ENCODE measurements around the gene NTNG1. TPM values are rescaled to one million over a fixed set of nuclear protein-coding genes. Genes with fewer than 3 reads are reported as not detected.

The NTNG1 gene
- total RNA-seq, 1 experiment from 2014 or later, result not detected

GRCh38 chr1:107096690-107097089, 44.1 kb upstream of the NTNG1 start:
- Mint-ChIP-seq H3K4me3 (ENCODE audit: unreplicated experiment) (no peak overlapping the region), H3K9me3 (ENCODE audit: unreplicated experiment) (no peaks in the 10 kb centered on the region), H3K4me1 (ENCODE audit: insufficient read depth, unreplicated experiment) (peaks cover 4% of the 10 kb centered on the region), H3K27ac (ENCODE audit: low read depth, unreplicated experiment) (no peak overlapping the region), H3K27me3 (ENCODE audit: insufficient read depth, unreplicated experiment) (no peaks in the 10 kb centered on the region), H3K36me3 (ENCODE audit: insufficient read depth, unreplicated experiment) (peaks cover 6% of the 10 kb centered on the region)
- intact Hi-C loops (cut with micrococcal nuclease), result no loop called here
- TF ChIP-seq CTCF (IDR thresholded peaks at IDR 0.05; ENCODE audit: unreplicated experiment), result no peak
- ChIA-PET CTCF (interaction anchor here (0.6 kb wide), 1 partner anchor 11 kb away, joined by 3 read pairs; no protein-coding TSS in a partner anchor), POLR2A (no interaction called here)
- BruUV-seq (replicated peaks), result no TSS peak
- DNase-seq (ENCODE audit: unreplicated experiment), result no peak

- Mint-ChIP-seq H3K27ac (ENCODE audit: low read depth, unreplicated experiment) (no peak overlapping the region), H3K27me3 (ENCODE audit: insufficient read depth, unreplicated experiment) (no peaks in the 10 kb centered on the region), H3K4me1 (ENCODE audit: insufficient read depth, unreplicated experiment) (peaks cover 4% of the 10 kb centered on the region), H3K4me3 (ENCODE audit: unreplicated experiment) (no peak overlapping the region), H3K9me3 (ENCODE audit: unreplicated experiment) (no peaks in the 10 kb centered on the region), H3K36me3 (ENCODE audit: insufficient read depth, unreplicated experiment) (peaks cover 6% of the 10 kb centered on the region)
- ChIA-PET CTCF (interaction anchor here (1.0 kb wide), 1 partner anchor 42 kb away, joined by 3 read pairs; no protein-coding TSS in a partner anchor), POLR2A (no interaction called here)
- intact Hi-C loops (cut with micrococcal nuclease), result no loop called here
- no peak for TF ChIP-seq CTCF (IDR thresholded peaks at IDR 0.05; ENCODE audit: unreplicated experiment)
- no TSS peak for BruUV-seq (replicated peaks)
- no peak for DNase-seq (ENCODE audit: unreplicated experiment)
Observed at GRCh38 chr1:107098961-107099360, 41.9 kb upstream of the NTNG1 start.

GRCh38 chr1:107100331-107100984, 40.4 kb upstream of the NTNG1 start:
- Mint-ChIP-seq H3K36me3 (ENCODE audit: insufficient read depth, unreplicated experiment) (peaks cover 6% of the 10 kb centered on the region), H3K27ac (ENCODE audit: low read depth, unreplicated experiment) (no peak overlapping the region), H3K4me1 (ENCODE audit: insufficient read depth, unreplicated experiment) (peaks cover 4% of the 10 kb centered on the region), H3K9me3 (ENCODE audit: unreplicated experiment) (no peaks in the 10 kb centered on the region), H3K4me3 (ENCODE audit: unreplicated experiment) (no peak overlapping the region), H3K27me3 (ENCODE audit: insufficient read depth, unreplicated experiment) (no peaks in the 10 kb centered on the region)
- TF ChIP-seq CTCF (IDR thresholded peaks at IDR 0.05; ENCODE audit: unreplicated experiment), result no peak
- intact Hi-C loops (cut with micrococcal nuclease), result no loop called here
- ChIA-PET CTCF (no interaction called here), POLR2A (interaction anchor here (0.6 kb wide), 2 partner anchors 15 to 24 kb away, joined by 3 to 4 read pairs; no protein-coding TSS in a partner anchor)
- DNase-seq (ENCODE audit: unreplicated experiment), result no peak
- BruUV-seq (replicated peaks), result no TSS peak

- ChIA-PET CTCF (interaction anchor here (1.1 kb wide), 1 partner anchor 36 kb away, joined by 3 read pairs; no protein-coding TSS in a partner anchor), POLR2A (no interaction called here)
- no peak for DNase-seq (ENCODE audit: unreplicated experiment)
- TF ChIP-seq CTCF (IDR thresholded peaks at IDR 0.05; ENCODE audit: unreplicated experiment), result no peak
- no TSS peak for BruUV-seq (replicated peaks)
- Mint-ChIP-seq H3K4me3 (ENCODE audit: unreplicated experiment) (no peak overlapping the region), H3K4me1 (ENCODE audit: insufficient read depth, unreplicated experiment) (peaks cover 4% of the 10 kb centered on the region), H3K27ac (ENCODE audit: low read depth, unreplicated experiment) (no peak overlapping the region), H3K36me3 (ENCODE audit: insufficient read depth, unreplicated experiment) (no peaks in the 10 kb centered on the region), H3K9me3 (ENCODE audit: unreplicated experiment) (no peaks in the 10 kb centered on the region), H3K27me3 (ENCODE audit: insufficient read depth, unreplicated experiment) (no peaks in the 10 kb centered on the region)
- intact Hi-C loops (cut with micrococcal nuclease), result no loop called here
Observed at GRCh38 chr1:107105914-107106313, 34.9 kb upstream of the NTNG1 start.
